Lung (tissue), 12 donors: Measurements from ENCODE around the gene MADD. TPM values are rescaled to one million over a fixed set of nuclear protein-coding genes. Genes with fewer than 3 reads are reported as not detected.

Experiments used
- ATAC-seq: fragments of 200-7000 bp; cut with Tn5 transposase; one replicate; pipeline ENCODE4 v1.9.1; 2020; ENCODE audit warnings: moderate number of reproducible peaks; ENCODE audit not compliant: insufficient read depth, low FRiP score
- DNase-seq, 3 donors: peaks; one replicate each; pipeline ENCODE4 v3.0.0-alpha.2; 2013 to 2017
- H3K27ac ChIP-seq, 2 donors: one replicate each; pipeline ENCODE4 v1.5.1; 2013; ENCODE audit warnings: mild to moderate bottlenecking in 2 of 2, moderate library complexity in 2 of 2, control low read depth in 1 of 2, inconsistent platforms in 1 of 2, low read depth in 1 of 2, low read length in 1 of 2
- H3K27me3 ChIP-seq, 3 donors: one replicate each; pipeline ENCODE4 v1.5.1; 2013; ENCODE audit warnings: low read length in 2 of 3; ENCODE audit not compliant: control insufficient read depth in 3 of 3, insufficient read depth in 3 of 3
- H3K36me3 ChIP-seq, 4 donors: one replicate each; pipeline ENCODE4 v1.5.1; 2013; ENCODE audit warnings: low read length in 4 of 4, mild to moderate bottlenecking in 1 of 4, moderate library complexity in 1 of 4; ENCODE audit not compliant: control insufficient read depth in 4 of 4, insufficient read depth in 4 of 4
- H3K4me1 ChIP-seq, 5 donors: one replicate each; pipeline ENCODE4 v1.5.1; 2013; ENCODE audit warnings: low read length in 5 of 5, mild to moderate bottlenecking in 2 of 5, moderate library complexity in 1 of 5; ENCODE audit not compliant: control insufficient read depth in 5 of 5, insufficient read depth in 5 of 5
- H3K4me3 ChIP-seq: one replicate; pipeline ENCODE4 v1.5.1; 2013; ENCODE audit warnings: mild to moderate bottlenecking, control low read depth, moderate library complexity
- H3K9ac ChIP-seq, 2 donors: one replicate each; pipeline ENCODE4 v1.5.1; 2013; ENCODE audit warnings: low read length in 2 of 2, control low read depth in 1 of 2; ENCODE audit not compliant: insufficient read depth in 1 of 2
- H3K9me3 ChIP-seq, 4 donors: one replicate each; pipeline ENCODE4 v1.5.1; 2013; ENCODE audit warnings: low read length in 3 of 4, mild to moderate bottlenecking in 1 of 4, moderate library complexity in 1 of 4; ENCODE audit not compliant: control insufficient read depth in 4 of 4, insufficient read depth in 3 of 4
- WGBS, 2 donors: extraction: QIAGEN DNeasy Blood & Tissue Kit; methylation state at CpG; one replicate each; pipeline ENCODE4 v1.1.7; 2013; 5-methylcytosine and 5-hydroxymethylcytosine counted together
- polyA plus RNA-seq, 2 donors: library from polyadenylated mRNA; stranded (reverse); fragments of 200-250 nt; gene quantifications; one replicate each; pipeline ENCODE4 v1.2.1, GENCODE V29; 2013
- total RNA-seq, 2 donors: library from RNA; depleted of rRNA in 1 of 2; stranded (reverse); fragments of >200 nt in 1 of 2; gene quantifications; one replicate each; pipeline ENCODE4 v1.2.1, GENCODE V29; 2014 to 2021
- TF ChIP-seq, protein P1 (sequence below): IDR thresholded peaks from 2 replicates; pipeline ENCODE4 v1.5.1; 2012; ENCODE audit warnings: mild to moderate bottlenecking; ENCODE audit errors: control extremely low read depth, extremely low read depth
- donor health status: control.
- donor health status: control.
- donor health status: Bipolar disorder and iron deficiency.
- donor health status: healthy.
- donor health status: DM: yes; HTN: yes; CAD: no.

The MADD gene
- total and polyA plus RNA-seq, 4 donors: 15.9 to 56.8 (median 37.1) TPM

DNA sequence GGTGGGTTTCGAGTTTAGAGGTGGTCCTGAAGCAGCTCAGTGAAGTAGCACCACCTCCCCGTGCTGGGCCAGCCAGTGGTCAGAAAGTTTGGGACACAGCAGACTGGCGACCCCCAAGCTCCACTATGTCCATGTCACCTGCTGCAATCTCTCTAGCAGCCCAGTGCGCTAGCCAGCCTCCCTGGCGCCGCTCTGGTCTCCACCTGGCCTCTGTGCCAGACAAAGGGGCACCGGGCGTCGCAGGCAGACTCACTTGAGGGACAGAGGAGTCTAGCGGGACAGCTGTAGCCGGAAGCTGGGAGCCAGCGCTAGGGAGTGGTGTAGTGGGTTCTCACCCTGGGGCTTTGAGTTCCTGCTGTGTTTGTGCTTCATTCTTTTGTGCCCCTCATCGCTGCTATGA, 57.1 kb downstream of the MADD start:
- Histone ChIP-seq H3K4me1 (peaks cover 0 to 3% (median 0%) of the 10 kb centered on the region in 5 donors), H3K36me3 (peaks cover 0 to 58% (median 24%) of the 10 kb centered on the region in 4 donors), H3K27ac (no peak overlapping the region), H3K4me3 (no peak overlapping the region), H3K9ac (no peak overlapping the region), H3K9me3 (no peaks in the 10 kb centered on the region), H3K27me3 (no peaks in the 10 kb centered on the region)
- WGBS, 2 donors: 95% methylated on average over 13 of the region's 13 CpGs
- no peak for DNase-seq
- TF ChIP-seq, protein P1, sequence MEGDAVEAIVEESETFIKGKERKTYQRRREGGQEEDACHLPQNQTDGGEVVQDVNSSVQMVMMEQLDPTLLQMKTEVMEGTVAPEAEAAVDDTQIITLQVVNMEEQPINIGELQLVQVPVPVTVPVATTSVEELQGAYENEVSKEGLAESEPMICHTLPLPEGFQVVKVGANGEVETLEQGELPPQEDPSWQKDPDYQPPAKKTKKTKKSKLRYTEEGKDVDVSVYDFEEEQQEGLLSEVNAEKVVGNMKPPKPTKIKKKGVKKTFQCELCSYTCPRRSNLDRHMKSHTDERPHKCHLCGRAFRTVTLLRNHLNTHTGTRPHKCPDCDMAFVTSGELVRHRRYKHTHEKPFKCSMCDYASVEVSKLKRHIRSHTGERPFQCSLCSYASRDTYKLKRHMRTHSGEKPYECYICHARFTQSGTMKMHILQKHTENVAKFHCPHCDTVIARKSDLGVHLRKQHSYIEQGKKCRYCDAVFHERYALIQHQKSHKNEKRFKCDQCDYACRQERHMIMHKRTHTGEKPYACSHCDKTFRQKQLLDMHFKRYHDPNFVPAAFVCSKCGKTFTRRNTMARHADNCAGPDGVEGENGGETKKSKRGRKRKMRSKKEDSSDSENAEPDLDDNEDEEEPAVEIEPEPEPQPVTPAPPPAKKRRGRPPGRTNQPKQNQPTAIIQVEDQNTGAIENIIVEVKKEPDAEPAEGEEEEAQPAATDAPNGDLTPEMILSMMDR: no peak
- no peak for ATAC-seq

DNA sequence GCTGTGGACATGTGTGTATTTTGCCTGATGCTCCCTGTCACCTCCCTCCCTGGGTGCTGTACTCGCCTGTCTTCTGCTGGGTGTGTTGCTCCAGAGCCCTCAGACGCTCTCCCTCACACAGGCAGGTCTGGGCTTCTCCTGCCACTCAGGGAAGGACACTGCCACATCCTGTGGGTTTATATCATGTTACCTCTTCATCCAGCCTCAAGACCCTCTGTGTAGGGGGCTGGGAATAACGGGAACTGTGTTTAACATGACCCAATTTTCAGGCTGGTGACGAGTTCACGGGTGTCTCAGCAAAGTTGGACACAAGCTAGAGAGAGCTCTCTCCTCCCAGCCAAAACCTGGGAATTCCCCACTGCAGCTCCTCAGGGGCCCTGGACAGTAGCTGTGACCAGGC, 58.0 kb downstream of the MADD start:
- no peak overlapping the region for H3K9ac ChIP-seq
- H3K4me1 ChIP-seq: peaks cover 0 to 3% (median 0%) of the 10 kb centered on the region in 5 donors
- 92 to 96% methylated on average over 5 of the region's 5 CpGs for WGBS, 2 donors
- H3K4me3 ChIP-seq: no peak overlapping the region
- peaks cover 0 to 56% (median 24%) of the 10 kb centered on the region in 4 donors for H3K36me3 ChIP-seq
- TF ChIP-seq, protein P1: no peak
- no peaks in the 10 kb centered on the region for H3K9me3 ChIP-seq
- DNase-seq: no peak
- H3K27me3 ChIP-seq: no peaks in the 10 kb centered on the region
- ATAC-seq: no peak
- no peak overlapping the region for H3K27ac ChIP-seq

DNA sequence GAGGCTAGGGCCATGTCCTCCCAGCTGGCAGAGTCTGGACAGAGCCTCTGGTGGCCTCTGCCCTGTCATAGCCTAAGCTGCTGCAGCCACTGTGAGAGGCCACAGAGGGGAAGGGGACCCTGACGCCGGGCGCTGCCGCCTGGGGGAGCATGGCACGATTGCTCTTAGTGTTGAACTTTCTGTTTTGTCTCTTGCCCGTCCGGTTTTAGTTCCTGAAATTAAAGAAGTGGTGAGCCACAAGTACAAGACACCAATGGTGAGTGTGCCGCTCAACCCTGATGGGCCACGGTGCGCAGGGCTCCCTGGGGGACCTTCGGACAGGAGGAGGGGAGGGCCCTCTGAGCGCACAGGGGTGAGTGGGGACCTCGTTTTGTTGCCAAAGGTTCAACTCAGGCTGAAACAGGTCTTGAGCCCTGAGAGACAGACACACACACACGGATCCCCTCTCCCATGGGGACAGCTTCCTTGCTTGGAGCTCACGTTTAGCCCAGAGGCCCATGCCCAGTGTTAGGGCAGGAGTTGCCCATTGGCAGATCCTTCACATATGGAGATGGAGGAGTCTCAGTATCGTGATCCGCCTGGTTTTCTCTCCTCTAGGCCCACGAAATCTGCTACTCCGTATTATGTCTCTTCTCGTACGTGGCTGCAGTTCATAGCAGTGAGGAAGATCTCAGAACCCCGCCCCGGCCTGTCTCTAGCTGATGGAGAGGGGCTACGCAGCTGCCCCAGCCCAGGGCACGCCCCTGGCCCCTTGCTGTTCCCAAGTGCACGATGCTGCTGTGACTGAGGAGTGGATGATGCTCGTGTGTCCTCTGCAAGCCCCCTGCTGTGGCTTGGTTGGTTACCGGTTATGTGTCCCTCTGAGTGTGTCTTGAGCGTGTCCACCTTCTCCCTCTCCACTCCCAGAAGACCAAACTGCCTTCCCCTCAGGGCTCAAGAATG, 58.8 kb downstream of the MADD start:
- TF ChIP-seq, protein P1: no peak
- peak overlapping the region in 1 of 2 donors; percentile 10 for H3K27ac ChIP-seq
- no peak overlapping the region for H3K9ac ChIP-seq
- H3K9me3 ChIP-seq: no peaks in the 10 kb centered on the region
- H3K4me1 ChIP-seq: peaks cover 0 to 3% (median 0%) of the 10 kb centered on the region in 5 donors
- ATAC-seq: no peak
- peaks cover 0 to 52% (median 24%) of the 10 kb centered on the region in 4 donors for H3K36me3 ChIP-seq
- H3K4me3 ChIP-seq: no peak overlapping the region
- H3K27me3 ChIP-seq: no peaks in the 10 kb centered on the region
- DNase-seq: no peak
- 80 to 85% methylated on average over 29 of the region's 29 CpGs for WGBS, 2 donors
